ENCODE measurements around the gene MYH10.

MYH10 gene

DNA sequence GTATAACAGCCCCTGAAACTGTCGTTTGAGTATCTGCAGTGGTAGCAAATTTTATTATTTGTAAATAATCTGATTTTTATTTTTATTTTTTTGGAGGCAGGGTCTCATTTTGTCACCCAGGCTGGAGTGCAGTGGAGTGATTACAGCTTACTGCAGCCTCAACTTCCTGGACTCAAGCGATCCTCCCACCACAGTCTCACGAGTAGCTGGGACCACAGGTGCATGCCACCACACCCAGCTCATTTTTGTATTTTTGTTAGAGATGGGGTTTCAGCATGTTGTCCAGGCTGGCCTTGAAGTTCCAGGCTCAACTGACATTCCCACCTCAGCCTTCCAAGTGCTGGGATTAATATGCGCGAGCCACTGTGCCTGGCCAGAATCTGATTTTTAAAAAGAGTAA, 192.1 kb downstream of the MYH10 start:
- no peak for DNase-seq

GRCh38 chr17:8436844-8437171, 193.7 kb downstream of the MYH10 start:
- DNase-seq, result no peak

GRCh38 chr17:8436169-8436843, 194.2 kb downstream of the MYH10 start:
- peak; percentile 32 for DNase-seq

DNA sequence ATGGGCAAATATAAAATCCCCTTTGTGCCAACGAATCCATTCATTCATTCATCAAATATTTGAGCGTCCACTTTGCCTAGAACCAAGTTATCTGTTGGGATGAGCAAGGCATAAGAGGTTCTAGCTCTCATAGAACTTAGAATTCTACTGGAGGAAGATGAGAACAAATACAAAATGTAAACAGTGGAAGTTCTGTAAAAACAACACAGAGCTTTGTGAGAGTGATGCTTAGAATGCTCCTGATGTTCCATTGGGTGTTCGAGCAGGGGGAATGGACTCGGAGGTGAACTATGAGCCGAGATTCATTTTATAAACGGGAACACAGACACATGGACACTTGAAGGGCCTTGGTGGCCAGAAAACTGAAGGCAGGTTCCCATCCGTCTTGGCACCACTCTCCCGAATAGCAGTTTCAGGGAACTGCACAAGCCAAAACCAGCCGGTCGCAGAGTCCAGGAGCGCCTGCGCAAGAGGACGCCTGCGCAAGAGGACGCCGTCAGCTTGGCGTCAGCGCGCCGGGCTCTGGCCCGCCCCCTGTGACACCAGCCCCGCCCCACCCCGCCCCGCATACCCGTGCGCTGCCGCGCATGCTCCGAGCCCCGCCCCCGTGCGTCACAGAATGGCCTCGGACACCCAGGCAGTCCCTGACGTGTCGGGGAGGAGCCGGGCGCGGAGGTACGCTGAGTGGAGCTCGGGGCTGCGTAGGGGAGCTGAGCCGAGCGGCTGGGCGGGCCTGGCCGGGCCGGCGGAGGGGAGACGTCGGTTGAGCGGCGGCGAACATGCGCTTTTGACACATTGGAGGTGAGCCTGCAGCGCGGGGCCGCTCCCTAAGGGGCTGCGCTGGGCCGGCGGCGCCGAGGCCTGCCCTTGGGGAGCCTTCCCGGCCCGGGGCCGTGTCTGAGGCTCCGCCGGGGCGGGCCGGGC, 195.0 kb downstream of the MYH10 start, which contains the start of gene NDEL1:
TSS of gene NDEL1 (plus strand) at position 640 of the 924 bp plus-strand sequence. CDS start 8,388 bp downstream, outside the sequence.
- peak; percentile 95 for DNase-seq

- DNase-seq, result no peak
Observed at GRCh38 chr17:8430966-8431365, 199.6 kb downstream of the MYH10 start.

DNA sequence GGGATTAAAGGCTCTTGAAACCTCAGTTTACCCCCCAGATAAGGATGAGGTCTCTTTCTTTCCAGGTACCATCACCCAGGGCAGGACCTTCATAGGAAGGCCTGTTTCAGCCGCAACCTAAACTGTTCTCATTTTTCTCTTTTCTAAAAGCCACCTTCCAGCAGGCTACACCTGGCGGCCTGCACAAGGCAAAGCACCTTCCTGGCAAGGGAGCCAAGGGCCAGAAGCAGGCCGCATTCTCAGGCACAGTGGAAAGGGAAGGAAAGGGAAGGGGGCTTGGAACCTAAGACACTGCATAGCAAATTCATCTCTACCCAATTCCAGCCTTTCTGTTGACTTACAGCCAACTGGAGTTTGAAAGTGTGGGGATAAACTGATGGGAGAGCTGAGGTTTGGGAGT, 203.7 kb downstream of the MYH10 start:
- DNase-seq, result no peak

DNA sequence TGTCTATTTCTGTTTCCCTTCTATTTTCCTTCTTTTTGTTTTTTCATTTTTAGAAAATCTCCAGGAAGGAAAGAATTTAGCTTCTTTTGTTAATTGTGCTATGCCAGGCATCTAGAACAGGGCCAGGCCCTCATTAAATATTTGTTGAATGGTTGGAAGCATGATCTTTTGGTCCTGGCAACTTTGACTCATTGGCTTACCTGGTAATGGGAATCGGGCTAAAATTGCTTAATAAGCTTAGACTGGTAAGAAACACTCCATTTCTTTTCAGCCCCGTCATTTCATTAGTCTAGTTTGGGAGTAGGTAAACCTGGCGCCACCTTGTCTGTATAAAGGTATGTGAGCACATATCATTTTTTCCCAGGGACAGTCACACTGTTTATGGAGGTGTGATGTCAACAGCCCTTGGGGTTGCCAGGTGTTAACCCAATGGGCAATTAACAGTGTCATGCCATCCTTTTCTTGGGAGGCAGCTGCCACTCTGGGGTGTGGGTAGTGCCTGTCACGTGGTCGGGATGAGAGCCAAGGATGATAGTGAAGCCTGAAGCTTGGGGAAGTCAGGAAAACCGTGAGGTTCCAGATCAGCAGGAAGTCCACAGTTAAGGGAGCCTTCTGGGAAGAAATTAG, 204.3 kb downstream of the MYH10 start:
- DNase-seq, result no peak

Measured in NCI-H345 (cell line).